ENCODE data around the gene PAMR1.
A peak's percentile ranks its signal among the peaks of the same experiment; 100 is the strongest.

PAMR1 gene

DNA sequence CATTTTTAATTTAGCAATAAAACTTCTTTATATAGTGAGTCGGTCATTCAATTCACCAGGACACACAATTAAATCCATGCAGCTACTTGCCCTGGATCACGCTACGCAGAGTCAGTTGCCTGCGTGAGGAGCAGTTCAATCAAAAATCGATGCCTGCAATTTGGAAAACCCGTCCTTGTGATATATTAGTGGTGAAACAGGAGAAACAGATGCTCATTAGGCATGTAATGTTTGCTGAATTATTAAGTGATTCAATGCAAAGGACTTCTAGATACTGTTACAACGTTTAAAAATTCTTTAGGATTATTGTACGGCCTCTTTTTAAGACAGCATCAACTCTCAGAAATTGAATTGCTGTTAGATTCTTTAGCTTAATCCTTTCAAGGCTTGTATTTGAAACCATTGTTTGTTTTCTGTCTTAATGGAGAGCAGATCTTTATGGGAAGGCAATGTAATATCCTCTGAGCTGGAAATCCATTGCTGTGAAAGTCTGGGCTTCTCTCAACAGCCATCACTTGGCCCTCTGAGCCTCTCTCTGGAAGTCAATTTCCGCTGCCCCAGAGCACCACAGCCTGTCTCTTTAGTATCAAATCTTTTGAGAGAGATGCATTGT, 20.1 kb upstream of the PAMR1 start:
- TF ChIP-seq, protein P1, sequence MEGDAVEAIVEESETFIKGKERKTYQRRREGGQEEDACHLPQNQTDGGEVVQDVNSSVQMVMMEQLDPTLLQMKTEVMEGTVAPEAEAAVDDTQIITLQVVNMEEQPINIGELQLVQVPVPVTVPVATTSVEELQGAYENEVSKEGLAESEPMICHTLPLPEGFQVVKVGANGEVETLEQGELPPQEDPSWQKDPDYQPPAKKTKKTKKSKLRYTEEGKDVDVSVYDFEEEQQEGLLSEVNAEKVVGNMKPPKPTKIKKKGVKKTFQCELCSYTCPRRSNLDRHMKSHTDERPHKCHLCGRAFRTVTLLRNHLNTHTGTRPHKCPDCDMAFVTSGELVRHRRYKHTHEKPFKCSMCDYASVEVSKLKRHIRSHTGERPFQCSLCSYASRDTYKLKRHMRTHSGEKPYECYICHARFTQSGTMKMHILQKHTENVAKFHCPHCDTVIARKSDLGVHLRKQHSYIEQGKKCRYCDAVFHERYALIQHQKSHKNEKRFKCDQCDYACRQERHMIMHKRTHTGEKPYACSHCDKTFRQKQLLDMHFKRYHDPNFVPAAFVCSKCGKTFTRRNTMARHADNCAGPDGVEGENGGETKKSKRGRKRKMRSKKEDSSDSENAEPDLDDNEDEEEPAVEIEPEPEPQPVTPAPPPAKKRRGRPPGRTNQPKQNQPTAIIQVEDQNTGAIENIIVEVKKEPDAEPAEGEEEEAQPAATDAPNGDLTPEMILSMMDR (conservative IDR thresholded peaks at IDR 0.05; ENCODE audit: low read length): no peak
- no peak for DNase-seq (ENCODE audit: low read depth)
- H3K4me3 ChIP-seq (ENCODE audit: low read length): no peak overlapping the region

DNA sequence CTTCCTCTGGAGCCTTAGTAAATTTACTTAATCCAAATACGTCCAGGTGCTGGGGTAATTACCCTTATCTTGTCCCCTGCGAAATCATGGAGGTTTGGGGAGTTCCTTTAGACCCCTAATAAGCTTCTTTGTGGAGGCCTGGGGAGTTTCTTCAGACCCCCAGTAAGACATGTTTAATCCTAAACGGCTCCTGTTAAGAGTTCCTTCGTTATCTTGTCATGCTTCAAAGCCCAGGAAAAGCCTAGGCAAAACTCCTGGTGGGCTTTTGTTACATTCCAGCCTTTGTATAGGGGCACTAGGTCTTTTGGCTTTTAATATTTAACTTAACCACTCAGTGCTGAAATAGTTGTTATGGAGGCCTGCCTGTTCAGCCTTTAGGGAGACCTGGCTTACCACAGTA, 18.1 kb upstream of the PAMR1 start:
- no peak overlapping the region for H3K4me3 ChIP-seq (ENCODE audit: low read length)
- DNase-seq (ENCODE audit: low read depth): no peak
- TF ChIP-seq, protein P1 (conservative IDR thresholded peaks at IDR 0.05; ENCODE audit: low read length): no peak

DNA sequence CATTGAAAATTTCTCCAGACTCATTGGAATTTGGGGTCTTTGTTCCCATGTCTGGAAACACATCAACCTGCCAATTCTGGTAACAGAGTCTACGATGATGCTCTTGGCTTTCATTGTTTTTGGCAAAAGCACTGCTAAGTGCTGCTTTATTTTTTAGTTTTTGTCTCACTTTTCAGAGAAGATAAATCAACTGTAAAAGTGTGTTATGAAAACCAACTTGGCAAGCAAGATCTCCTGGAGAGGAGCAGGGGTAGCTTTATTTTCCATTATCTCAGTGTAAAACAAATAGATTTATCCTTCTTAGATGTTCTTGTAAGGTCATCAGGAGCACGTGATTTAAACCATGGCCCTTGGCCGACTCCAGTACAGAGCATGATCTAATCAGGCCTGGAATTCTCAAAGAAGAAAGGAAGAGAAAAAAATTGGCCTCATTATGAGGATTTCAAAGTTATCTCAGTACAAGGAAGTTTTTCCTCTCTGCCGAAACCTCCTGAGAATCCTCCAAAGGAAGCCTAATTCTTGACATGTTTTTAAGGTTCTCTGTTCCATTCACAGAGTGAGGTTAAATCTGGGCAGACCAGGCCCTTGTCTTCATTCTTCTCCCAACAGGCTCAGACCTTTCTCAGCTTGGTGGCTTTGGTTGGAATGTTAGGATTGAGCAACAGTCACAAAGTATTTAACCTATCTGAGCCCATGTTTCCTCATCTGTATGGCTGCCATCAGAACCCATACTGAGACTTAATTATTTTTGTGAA, 16.4 kb upstream of the PAMR1 start:
- TF ChIP-seq, protein P1 (conservative IDR thresholded peaks at IDR 0.05; ENCODE audit: low read length): no peak
- DNase-seq (ENCODE audit: low read depth): peak; percentile 98
- no peak overlapping the region for H3K4me3 ChIP-seq (ENCODE audit: low read length)

DNA sequence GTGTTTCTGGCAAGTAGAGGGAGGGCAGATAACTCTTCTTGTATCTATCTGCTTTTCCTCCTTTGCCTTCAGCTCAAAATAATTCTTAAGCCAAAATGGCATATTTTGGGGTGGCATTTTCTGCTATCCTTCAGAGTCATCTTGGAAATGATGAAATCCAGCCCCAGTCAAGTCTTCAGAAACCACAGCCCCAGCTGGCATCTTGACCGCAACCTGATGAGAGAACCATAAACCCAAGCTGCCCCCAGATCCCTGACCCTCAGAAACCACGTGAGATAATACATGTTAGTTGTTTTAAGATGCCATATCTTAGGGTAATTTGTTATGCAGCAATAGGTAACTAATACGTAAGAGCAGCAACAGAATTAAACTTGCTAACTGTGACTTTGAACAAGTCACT, 15.1 kb upstream of the PAMR1 start:
- no peak overlapping the region for H3K4me3 ChIP-seq (ENCODE audit: low read length)
- TF ChIP-seq, protein P1 (conservative IDR thresholded peaks at IDR 0.05; ENCODE audit: low read length): no peak
- peak; percentile 54 for DNase-seq (ENCODE audit: low read depth)

DNA sequence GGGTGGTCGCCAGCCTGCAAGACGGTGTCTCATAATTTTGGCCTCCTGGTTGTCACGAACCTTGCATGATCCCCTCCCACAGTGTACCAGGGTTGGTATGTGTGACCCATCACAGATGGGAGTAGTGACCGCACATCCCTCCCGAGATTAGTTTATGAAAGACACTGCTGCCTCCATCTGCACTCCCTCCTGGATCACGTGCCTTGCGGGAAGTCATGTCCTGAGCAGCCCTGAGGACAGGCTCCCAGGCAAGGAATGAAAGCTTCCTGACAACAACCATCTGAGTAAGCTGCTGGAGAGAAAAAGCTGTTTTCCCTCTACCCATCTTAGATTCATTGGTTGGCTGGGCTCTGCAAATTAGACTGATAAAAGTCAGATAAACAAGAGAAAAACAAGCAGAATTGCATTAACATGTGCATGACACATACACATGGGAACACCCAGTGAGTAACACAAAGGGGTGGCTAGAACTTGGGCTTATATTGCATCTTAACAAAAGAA, 14.4 kb upstream of the PAMR1 start:
- H3K4me3 ChIP-seq (ENCODE audit: low read length): no peak overlapping the region
- TF ChIP-seq, protein P1 (conservative IDR thresholded peaks at IDR 0.05; ENCODE audit: low read length): no peak
- DNase-seq (ENCODE audit: low read depth): peak; percentile 96

DNA sequence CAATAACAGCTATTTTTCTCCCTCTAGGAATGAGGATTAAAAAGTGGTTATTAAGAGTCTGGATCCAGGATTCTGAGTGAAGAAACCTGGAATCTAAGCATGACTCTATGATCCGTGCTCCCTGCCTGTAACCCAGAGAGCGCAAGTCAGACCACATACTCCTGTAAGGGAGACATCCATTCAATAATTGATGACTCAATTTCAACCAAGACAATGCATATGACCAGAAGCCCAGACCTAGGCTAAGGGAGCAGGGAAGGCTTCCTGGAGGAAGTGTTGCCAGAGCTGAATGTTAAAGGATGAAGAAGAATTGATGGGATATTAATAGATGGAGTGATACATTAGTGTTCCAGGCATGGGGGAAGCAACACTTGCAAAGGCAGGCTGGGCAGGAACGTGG, 13.8 kb upstream of the PAMR1 start:
- H3K4me3 ChIP-seq (ENCODE audit: low read length): no peak overlapping the region
- TF ChIP-seq, protein P1 (conservative IDR thresholded peaks at IDR 0.05; ENCODE audit: low read length): no peak
- peak; percentile 56 for DNase-seq (ENCODE audit: low read depth)

DNA sequence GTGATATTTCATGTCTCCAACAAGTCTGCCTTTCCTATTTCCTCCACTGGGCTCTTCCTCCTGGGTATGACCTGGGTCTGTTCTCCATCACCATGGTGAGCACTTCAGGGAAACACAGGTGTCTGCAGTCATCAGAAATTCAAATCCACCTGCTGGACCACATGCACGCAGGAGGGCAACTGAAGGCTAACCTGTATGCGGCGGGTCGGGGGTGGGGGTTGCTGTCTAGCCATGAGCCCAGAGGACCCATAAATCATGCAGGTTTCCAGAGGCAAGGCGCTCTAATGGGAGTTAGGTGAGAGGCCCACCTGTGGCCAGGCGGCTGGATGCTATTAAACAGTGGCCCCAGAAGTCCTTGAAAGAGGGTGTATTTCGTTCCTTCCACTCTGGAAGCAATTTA, 11.1 kb upstream of the PAMR1 start:
- DNase-seq (ENCODE audit: low read depth): no peak
- H3K4me3 ChIP-seq (ENCODE audit: low read length): no peak overlapping the region
- TF ChIP-seq, protein P1 (conservative IDR thresholded peaks at IDR 0.05; ENCODE audit: low read length): no peak

Data from AG10803 (cell line).